Measurements from ENCODE around the gene ASTN2.

DNA sequence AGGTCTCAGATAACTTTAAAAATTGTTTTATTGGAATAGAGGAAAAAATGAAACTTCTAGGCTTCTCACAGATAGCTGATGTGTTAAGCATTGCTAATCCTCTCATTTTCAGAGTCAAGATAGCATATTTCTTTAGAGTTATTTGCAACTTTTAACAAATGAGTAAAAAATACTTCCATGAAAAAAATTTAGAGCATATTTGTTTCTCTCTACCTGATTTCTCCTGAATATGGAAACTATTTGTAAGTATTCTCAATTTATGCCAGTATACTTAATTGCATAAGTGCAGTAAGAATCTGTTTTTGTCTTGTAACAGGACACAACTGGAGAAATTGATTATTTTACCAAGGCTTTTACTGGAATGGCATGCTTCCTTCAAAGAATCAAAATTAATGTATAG is 731.3 kb downstream of the ASTN2 start:
- TF ChIP-seq, protein P1, sequence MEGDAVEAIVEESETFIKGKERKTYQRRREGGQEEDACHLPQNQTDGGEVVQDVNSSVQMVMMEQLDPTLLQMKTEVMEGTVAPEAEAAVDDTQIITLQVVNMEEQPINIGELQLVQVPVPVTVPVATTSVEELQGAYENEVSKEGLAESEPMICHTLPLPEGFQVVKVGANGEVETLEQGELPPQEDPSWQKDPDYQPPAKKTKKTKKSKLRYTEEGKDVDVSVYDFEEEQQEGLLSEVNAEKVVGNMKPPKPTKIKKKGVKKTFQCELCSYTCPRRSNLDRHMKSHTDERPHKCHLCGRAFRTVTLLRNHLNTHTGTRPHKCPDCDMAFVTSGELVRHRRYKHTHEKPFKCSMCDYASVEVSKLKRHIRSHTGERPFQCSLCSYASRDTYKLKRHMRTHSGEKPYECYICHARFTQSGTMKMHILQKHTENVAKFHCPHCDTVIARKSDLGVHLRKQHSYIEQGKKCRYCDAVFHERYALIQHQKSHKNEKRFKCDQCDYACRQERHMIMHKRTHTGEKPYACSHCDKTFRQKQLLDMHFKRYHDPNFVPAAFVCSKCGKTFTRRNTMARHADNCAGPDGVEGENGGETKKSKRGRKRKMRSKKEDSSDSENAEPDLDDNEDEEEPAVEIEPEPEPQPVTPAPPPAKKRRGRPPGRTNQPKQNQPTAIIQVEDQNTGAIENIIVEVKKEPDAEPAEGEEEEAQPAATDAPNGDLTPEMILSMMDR (IDR thresholded peaks at IDR 0.05; ENCODE audit: insufficient read depth, low read depth, low read length): no peak
- no peak for TF ChIP-seq EZH2 (IDR thresholded peaks at IDR 0.05; ENCODE audit: insufficient read depth, low read length)
